H1 (cell line): ENCODE measurements around the gene TSHB. TPM values are rescaled to one million over a fixed set of nuclear protein-coding genes. Genes with fewer than 3 reads are reported as not detected.

Experiments used
- CTCF ChIA-PET: fragments of 300-600 bp; sonication (Branson Sonifier 250); formaldehyde crosslinking; loops from one replicate; lab custom pipeline; 2021; ENCODE audit not compliant: partially characterized antibody; lab: Charles Lee
- POLR2A ChIA-PET: fragments of 300-600 bp; sonication (Branson Sonifier 250); formaldehyde crosslinking; loops from one replicate; lab custom pipeline; 2021; ENCODE audit warnings: inconsistent platforms; ENCODE audit not compliant: partially characterized antibody; lab: Charles Lee
- DNase-seq, 2 experiments: peaks; one replicate each; pipeline versions ENCODE4 v3.0.0 to v3.0.0-alpha.2; 2010 to 2022; ENCODE audit warnings: low spot score in 2 of 2, low read depth in 1 of 2, mixed read lengths in 1 of 2
- FAIRE-seq: peaks from 2 replicates; lab custom pipeline; 2011; peaks lifted over from hg19 to GRCh38; lab: Jason Lieb, UNC
- H2AFZ ChIP-seq: 2 replicates; pipeline ENCODE4 v1.8.1; 2012; ENCODE audit warnings: low read length, inconsistent platforms
- H2AK5ac ChIP-seq: 2 replicates; pipeline ENCODE4 v1.6.1; 2013; ENCODE audit warnings: low read depth, low read length
- H2BK120ac ChIP-seq: replicated peaks from 2 replicates; pipeline ENCODE3; 2013; ENCODE audit warnings: low read depth, low read length, inconsistent platforms
- H2BK12ac ChIP-seq: 2 replicates; pipeline ENCODE4 v1.6.1; 2013; ENCODE audit warnings: low read depth, low read length
- H2BK15ac ChIP-seq: 2 replicates; pipeline ENCODE4 v1.6.1; 2013; ENCODE audit warnings: low read length
- H2BK20ac ChIP-seq: 2 replicates; pipeline ENCODE4 v1.6.1; 2013; ENCODE audit warnings: low read length
- H2BK5ac ChIP-seq: 2 replicates; pipeline ENCODE4 v1.6.1; 2013; ENCODE audit warnings: low read depth, low read length
- H3K14ac ChIP-seq: 2 replicates; pipeline ENCODE4 v1.6.1; 2013; ENCODE audit warnings: inconsistent platforms; ENCODE audit not compliant: insufficient read length
- H3K18ac ChIP-seq: 2 replicates; pipeline ENCODE4 v1.6.1; 2013; ENCODE audit warnings: low read length; ENCODE audit errors: extremely low read depth
- H3K23ac ChIP-seq: 2 replicates; pipeline ENCODE4 v1.6.1; 2013; ENCODE audit warnings: inconsistent platforms; ENCODE audit not compliant: insufficient read length
- H3K23me2 ChIP-seq: 2 replicates; pipeline ENCODE4 v1.6.1; 2013; ENCODE audit warnings: low read depth, low read length
- H3K27ac ChIP-seq: 2 replicates; pipeline ENCODE4 v1.6.1; 2011; ENCODE audit warnings: low read depth, low read length, inconsistent platforms
- H3K27me3 ChIP-seq, 4 experiments: replicated peaks in 1 of 4; 1 replicate in 1 of 4; 2 replicates in 3 of 4; pipeline versions ENCODE4 v1.6.1 to v1.8.1; 2011 to 2013; ENCODE audit warnings: low read length in 3 of 4, mild to moderate bottlenecking in 3 of 4, inconsistent platforms in 2 of 4, mixed read lengths in 2 of 4, moderate library complexity in 1 of 4; ENCODE audit not compliant: control insufficient read depth in 3 of 4, insufficient read depth in 3 of 4; ENCODE audit errors: extremely low read depth in 1 of 4
- H3K36me3 ChIP-seq, 4 experiments: 2 replicates each; pipeline versions ENCODE4 v1.6.1 to v1.8.1; 2011 to 2013; ENCODE audit warnings: mild to moderate bottlenecking in 4 of 4, low read length in 3 of 4, moderate library complexity in 2 of 4, control low read depth in 1 of 4, inconsistent platforms in 1 of 4; ENCODE audit not compliant: insufficient read depth in 4 of 4, control insufficient read depth in 2 of 4
- H3K4ac ChIP-seq: replicated peaks from 2 replicates; pipeline ENCODE3; 2013; ENCODE audit warnings: low read length, low read depth, mixed read lengths, inconsistent platforms; ENCODE audit not compliant: insufficient read length
- H3K4me1 ChIP-seq, 4 experiments: replicated peaks in 1 of 4; 1 replicate in 1 of 4; 2 replicates in 3 of 4; pipeline versions ENCODE4 v1.6.1 to v1.8.1; 2011 to 2013; ENCODE audit warnings: low read length in 3 of 4, inconsistent platforms in 2 of 4, mixed read lengths in 1 of 4; ENCODE audit not compliant: insufficient read depth in 4 of 4, control insufficient read depth in 3 of 4
- H3K4me2 ChIP-seq, 2 experiments: 2 replicates each; pipeline versions ENCODE4 v1.6.1 to v1.8.1; 2011 to 2013; ENCODE audit warnings: low read depth in 2 of 2, low read length in 2 of 2, control low read depth in 1 of 2, inconsistent platforms in 1 of 2, mild to moderate bottlenecking in 1 of 2; ENCODE audit not compliant: insufficient read depth in 1 of 2
- H3K4me3 ChIP-seq, 4 experiments: fragments of 200-600, 300-600 bp in 1 of 4; sonication (generic), shearing (Covaris generic), sonication (Bioruptor Twin) in 1 of 4; 2 replicates each; pipeline versions ENCODE4 v1.5.1 to v1.8.1; 2011 to 2016; ENCODE audit warnings: low read length in 4 of 4, low read depth in 3 of 4, control low read depth in 2 of 4, inconsistent platforms in 2 of 4, mild to moderate bottlenecking in 2 of 4, mixed read lengths in 1 of 4, moderate library complexity in 1 of 4; ENCODE audit not compliant: insufficient read depth in 2 of 4; ENCODE audit errors: extremely low read depth in 1 of 4
- H3K56ac ChIP-seq: replicated peaks from 2 replicates; pipeline ENCODE3; 2013; ENCODE audit warnings: low read depth, mild to moderate bottlenecking, mixed read lengths, low read length, inconsistent platforms; ENCODE audit not compliant: insufficient read length
- H3K79me1 ChIP-seq: 2 replicates; pipeline ENCODE4 v1.6.1; 2013; ENCODE audit warnings: low read depth, low read length, control low read depth
- H3K79me2 ChIP-seq, 2 experiments: 2 replicates each; pipeline versions ENCODE4 v1.6.1 to v1.8.1; 2012 to 2013; ENCODE audit warnings: low read length in 2 of 2, mild to moderate bottlenecking in 2 of 2, inconsistent platforms in 1 of 2; ENCODE audit not compliant: insufficient read depth in 2 of 2, control insufficient read depth in 1 of 2
- H3K9ac ChIP-seq, 4 experiments: replicated peaks in 1 of 4; 1 replicate in 1 of 4; 2 replicates in 3 of 4; pipeline versions ENCODE4 v1.6.1 to v1.8.1; 2011 to 2013; ENCODE audit warnings: low read depth in 3 of 4, low read length in 3 of 4, control low read depth in 2 of 4, mild to moderate bottlenecking in 2 of 4, moderate library complexity in 2 of 4, inconsistent platforms in 1 of 4; ENCODE audit errors: extremely low read depth in 1 of 4
- H3K9me3 ChIP-seq, 2 experiments: 2 replicates each; pipeline versions ENCODE4 v1.6.1 to v1.8.1; 2012 to 2013; ENCODE audit warnings: mild to moderate bottlenecking in 2 of 2, moderate library complexity in 2 of 2, control low read depth in 1 of 2, inconsistent platforms in 1 of 2, low read depth in 1 of 2, low read length in 1 of 2, mixed read lengths in 1 of 2; ENCODE audit not compliant: insufficient read depth in 2 of 2
- H4K20me1 ChIP-seq, 2 experiments: replicated peaks in 1 of 2; 2 replicates each; pipeline versions ENCODE3 to v1.8.1; 2011 to 2013; ENCODE audit warnings: inconsistent platforms in 2 of 2, low read length in 2 of 2, mild to moderate bottlenecking in 1 of 2; ENCODE audit not compliant: insufficient read depth in 2 of 2, control insufficient read depth in 1 of 2
- H4K5ac ChIP-seq: 2 replicates; pipeline ENCODE4 v1.6.1; 2013; ENCODE audit warnings: low read length, low read depth, mixed read lengths, inconsistent platforms; ENCODE audit not compliant: insufficient read length
- H4K8ac ChIP-seq: 2 replicates; pipeline ENCODE4 v1.8.0; 2013; ENCODE audit warnings: mild to moderate bottlenecking, moderate library complexity, low read length, inconsistent platforms; ENCODE audit not compliant: insufficient read depth; ENCODE audit errors: extremely low read depth
- H4K91ac ChIP-seq: replicated peaks from 2 replicates; pipeline ENCODE3; 2013; ENCODE audit warnings: low read length, mixed read lengths, inconsistent platforms; ENCODE audit not compliant: insufficient read length
- ASH2L ChIP-seq: fragments of 200-600, 300-600 bp; sonication (generic); IDR thresholded peaks from one replicate; pipeline ENCODE4 v1.7.1; 2017; ENCODE audit warnings: low read length
- TEAD4 ChIP-seq: IDR thresholded peaks from 2 replicates; pipeline ENCODE4 v1.6.1; 2012; ENCODE audit warnings: low read depth, low read length, inconsistent platforms, mixed read lengths
- WGBS, 2 experiments: shearing (Covaris generic) in 1 of 2; methylation state at CpG; one replicate each; pipeline versions ENCODE4 v1.1.6 to v1.1.7; 2013 to 2015; ENCODE audit warnings: low lambda C conversion rate in 2 of 2, mixed read lengths in 2 of 2, inconsistent platforms in 1 of 2, low coverage in 1 of 2, missing lambda C conversion rate in 1 of 2; ENCODE audit not compliant: insufficient replicate concordance in 2 of 2, insufficient coverage in 1 of 2, insufficient read length in 1 of 2; ENCODE audit errors: extremely low coverage in 1 of 2, missing lambda C conversion rate in 1 of 2; 5-methylcytosine and 5-hydroxymethylcytosine counted together
- polyA plus RNA-seq, 7 experiments: library from polyadenylated mRNA; depleted of rRNA in 3 of 7; stranded (reverse) in 5 of 7; unstranded in 2 of 7; fragments of >200 nt in 5 of 7; fragments of 200-250 nt in 2 of 7; gene quantifications; 1 replicate in 5 of 7; 2 replicates in 1 of 7; 4 replicates in 1 of 7; pipeline versions ENCODE4 v1.2.1 to v1.2.3, GENCODE V29; 2011 to 2013; ENCODE audit warnings: missing spikeins in 2 of 7, mixed read lengths in 2 of 7
- total RNA-seq: library from RNA; stranded (reverse); fragmentation: NEBNext Ultra II Directional; extraction: Animal tissue kit (Norgen Biotek cat#: 25700); gene quantifications from 2 replicates; pipeline ENCODE4 v1.2.1, GENCODE V29; 2021
- TF ChIP-seq, protein P1 (sequence below): IDR thresholded peaks from 2 replicates; pipeline ENCODE4 v1.6.1; 2011; ENCODE audit warnings: low read length, improper control_type of control experiment

The TSHB gene
- total and polyA plus RNA-seq, 2 of the 8 experiments (the other 6 are each of a cell fraction or from before 2014, with no cell fraction given): not detected

DNA sequence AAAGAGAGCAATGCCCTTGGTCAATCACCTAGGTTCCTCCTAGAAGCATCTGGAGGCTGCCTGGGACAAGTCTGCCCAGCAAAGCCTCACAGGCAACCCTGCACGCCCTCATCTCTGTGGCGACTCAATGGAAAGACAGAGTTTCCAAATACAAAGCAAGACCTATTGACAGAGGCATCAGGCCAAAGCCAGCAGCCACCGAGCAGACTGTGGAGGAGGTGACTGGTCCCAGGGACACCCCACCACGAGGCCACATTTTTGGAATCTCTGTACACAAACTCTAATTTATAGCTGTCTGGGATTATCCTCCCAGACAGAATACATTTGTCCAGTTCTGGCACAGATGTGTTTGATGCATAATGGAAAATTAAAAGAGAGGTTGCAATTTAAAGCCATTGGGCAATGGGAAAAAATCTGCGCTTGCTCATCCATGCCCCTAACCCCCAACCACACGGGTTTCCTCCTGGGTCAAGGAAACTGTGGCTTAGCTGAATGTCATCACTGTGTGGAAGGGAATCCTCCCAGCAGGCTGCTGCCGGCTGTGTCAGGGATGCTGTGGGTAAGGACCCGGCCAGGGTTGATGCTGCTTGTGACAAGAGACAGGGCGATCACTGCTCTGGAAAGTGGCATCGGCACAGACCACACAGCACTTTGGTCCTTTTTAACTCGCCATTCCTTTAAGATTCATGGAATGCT, 45.4 kb downstream of the TSHB start:
- no peak overlapping the region for H2BK20ac ChIP-seq
- no peak overlapping the region for H3K23ac ChIP-seq
- ChIA-PET POLR2A (no interaction called here), CTCF (interaction anchor here (1.1 to 2.1 kb wide), 2 partner anchors 11 to 22 kb away, joined by 4 to 11 read pairs; no protein-coding TSS in a partner anchor)
- H4K20me1 ChIP-seq: no peaks in the 10 kb centered on the region
- H4K5ac ChIP-seq: no peak overlapping the region
- DNase-seq (no peak), FAIRE-seq (no peak)
- no peak overlapping the region for H4K91ac ChIP-seq
- H3K18ac ChIP-seq: no peak overlapping the region
- no peak overlapping the region for H3K4me2 ChIP-seq
- no peak overlapping the region for H2AFZ ChIP-seq
- H3K4me3 ChIP-seq: no peak overlapping the region
- no peaks in the 10 kb centered on the region for H3K9me3 ChIP-seq
- H3K4ac ChIP-seq: no peak overlapping the region
- no peak overlapping the region for H2BK15ac ChIP-seq
- H3K4me1 ChIP-seq: no peaks in the 10 kb centered on the region; a peak in 1 of 7 replicates
- no peak overlapping the region for H4K8ac ChIP-seq
- no peak overlapping the region for H2AK5ac ChIP-seq
- H2BK120ac ChIP-seq: no peak overlapping the region
- H3K79me2 ChIP-seq: no peaks in the 10 kb centered on the region
- no peaks in the 10 kb centered on the region for H3K79me1 ChIP-seq
- no peaks in the 10 kb centered on the region for H3K27me3 ChIP-seq
- no peak overlapping the region for H2BK5ac ChIP-seq
- TF ChIP-seq TEAD4: no peak
- TF ChIP-seq, protein P1, sequence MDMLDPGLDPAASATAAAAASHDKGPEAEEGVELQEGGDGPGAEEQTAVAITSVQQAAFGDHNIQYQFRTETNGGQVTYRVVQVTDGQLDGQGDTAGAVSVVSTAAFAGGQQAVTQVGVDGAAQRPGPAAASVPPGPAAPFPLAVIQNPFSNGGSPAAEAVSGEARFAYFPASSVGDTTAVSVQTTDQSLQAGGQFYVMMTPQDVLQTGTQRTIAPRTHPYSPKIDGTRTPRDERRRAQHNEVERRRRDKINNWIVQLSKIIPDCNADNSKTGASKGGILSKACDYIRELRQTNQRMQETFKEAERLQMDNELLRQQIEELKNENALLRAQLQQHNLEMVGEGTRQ: no peak
- no peak for TF ChIP-seq ASH2L
- H3K56ac ChIP-seq: no peak overlapping the region
- no peak overlapping the region for H3K9ac ChIP-seq
- WGBS, 2 experiments: 93% methylated on average over 11 of the region's 11 CpGs; no CpG with 5 or more reads in 1 of the 2 experiments
- H2BK12ac ChIP-seq: no peak overlapping the region
- H3K27ac ChIP-seq: no peak overlapping the region
- no peaks in the 10 kb centered on the region for H3K36me3 ChIP-seq
- no peak overlapping the region for H3K14ac ChIP-seq
- H3K23me2 ChIP-seq: no peaks in the 10 kb centered on the region
